GM23248 (cell line): ENCODE results near the gene SKP2. TPM values are rescaled to one million over a fixed set of nuclear protein-coding genes. Genes with fewer than 3 reads are reported as not detected.
A peak's percentile ranks its signal among the peaks of the same experiment; 100 is the strongest.

Source experiments
- DNase-seq: peaks from one replicate; pipeline ENCODE4 v3.0.0-alpha.2; 2015
- H2AFZ ChIP-seq: fragments of 200-600 bp; sonication (generic); 2 replicates; pipeline ENCODE4 v1.6.1; 2016; ENCODE audit warnings: antibody characterized with exemption
- H3F3A ChIP-seq: fragments of 200-600 bp; sonication (generic); 2 replicates; pipeline ENCODE4 v1.6.1; 2016; ENCODE audit warnings: mild to moderate bottlenecking, antibody characterized with exemption, mixed run types; ENCODE audit not compliant: insufficient read depth
- H3K27ac ChIP-seq: fragments of 200-600 bp; sonication (generic); 2 replicates; pipeline ENCODE4 v1.5.1; 2016; ENCODE audit warnings: mild to moderate bottlenecking
- H3K27me3 ChIP-seq: fragments of 200-600 bp; sonication (generic); replicated peaks from 2 replicates; pipeline ENCODE4 v1.6.1; 2016; ENCODE audit warnings: mild to moderate bottlenecking; ENCODE audit not compliant: insufficient read depth
- H3K36me3 ChIP-seq: fragments of 200-600 bp; sonication (generic); 2 replicates; pipeline ENCODE4 v1.6.1; 2016; ENCODE audit warnings: low read depth, mild to moderate bottlenecking
- H3K4me1 ChIP-seq: fragments of 200-600 bp; sonication (generic); 2 replicates; pipeline ENCODE4 v1.6.1; 2016; ENCODE audit warnings: mild to moderate bottlenecking; ENCODE audit not compliant: insufficient read depth
- H3K4me2 ChIP-seq: fragments of 200-600 bp; sonication (generic); one replicate; pipeline ENCODE4 v1.6.1; 2016; ENCODE audit warnings: mild to moderate bottlenecking; ENCODE audit not compliant: unreplicated experiment
- H3K4me3 ChIP-seq: fragments of 200-600 bp; sonication (generic); 2 replicates; pipeline ENCODE4 v1.5.1; 2016; ENCODE audit warnings: mild to moderate bottlenecking
- H3K79me2 ChIP-seq: fragments of 200-600 bp; sonication (generic); 2 replicates; pipeline ENCODE4 v1.6.1; 2016; ENCODE audit warnings: mild to moderate bottlenecking; ENCODE audit not compliant: insufficient read depth
- H3K9ac ChIP-seq: fragments of 200-600 bp; sonication (generic); 2 replicates; pipeline ENCODE4 v1.6.1; 2016; ENCODE audit warnings: mild to moderate bottlenecking
- H3K9me2 ChIP-seq: fragments of 200-600 bp; sonication (generic); 2 replicates; pipeline ENCODE4 v1.6.1; 2016; ENCODE audit warnings: mixed run types, mild to moderate bottlenecking, moderate library complexity; ENCODE audit not compliant: insufficient read depth
- H3K9me3 ChIP-seq: fragments of 200-600 bp; sonication (generic); one replicate; pipeline ENCODE4 v1.6.1; 2017; ENCODE audit warnings: low read depth
- H4K20me1 ChIP-seq: fragments of 200-600 bp; sonication (generic); 2 replicates; pipeline ENCODE4 v1.6.0; 2016; ENCODE audit not compliant: insufficient read depth
- EZH2 ChIP-seq: fragments of 200-600 bp; sonication (generic); IDR thresholded peaks from 2 replicates; pipeline ENCODE4 v1.6.1; 2018; ENCODE audit warnings: antibody characterized with exemption, mild to moderate bottlenecking; ENCODE audit not compliant: insufficient read depth, poor library complexity, severe bottlenecking
- EZH2phosphoT487 ChIP-seq: fragments of 200-600 bp; sonication (generic); IDR thresholded peaks from 2 replicates; pipeline ENCODE4 v1.6.1; 2018; ENCODE audit warnings: antibody characterized with exemption, moderate library complexity, mild to moderate bottlenecking, low read depth; ENCODE audit not compliant: insufficient read depth
- WGBS, 2 experiments: methylation state at CpG; one replicate each; pipeline ENCODE4 v1.1.6; 2015 to 2017; ENCODE audit warnings: low lambda C conversion rate in 2 of 2, low coverage in 1 of 2; ENCODE audit errors: missing lambda C conversion rate in 2 of 2; 5-methylcytosine and 5-hydroxymethylcytosine counted together
- in situ Hi-C: fragments of 300-500 bp; cut with MboI; formaldehyde crosslinking; loops from 2 replicates; pipeline ENCODE4 v1.15.0; 2020
- polyA plus RNA-seq: library from polyadenylated mRNA; unstranded; fragments of >200 nt; fragmentation: Nextera tagmentation; extraction: Ambion mirVana; gene quantifications from 2 replicates; pipeline ENCODE4 v1.2.1, GENCODE V29; 2016
- total RNA-seq: library from RNA; depleted of rRNA; stranded (reverse); fragments of >200 nt; shearing (Covaris generic); gene quantifications from 2 replicates; pipeline ENCODE4 v1.2.3, GENCODE V29; 2014; rRNA removed

SKP2 gene
- 38.8 and 41.6 TPM in 2 replicates for total RNA-seq
- 31.1 and 31.5 TPM in 2 replicates for polyA plus RNA-seq

DNA sequence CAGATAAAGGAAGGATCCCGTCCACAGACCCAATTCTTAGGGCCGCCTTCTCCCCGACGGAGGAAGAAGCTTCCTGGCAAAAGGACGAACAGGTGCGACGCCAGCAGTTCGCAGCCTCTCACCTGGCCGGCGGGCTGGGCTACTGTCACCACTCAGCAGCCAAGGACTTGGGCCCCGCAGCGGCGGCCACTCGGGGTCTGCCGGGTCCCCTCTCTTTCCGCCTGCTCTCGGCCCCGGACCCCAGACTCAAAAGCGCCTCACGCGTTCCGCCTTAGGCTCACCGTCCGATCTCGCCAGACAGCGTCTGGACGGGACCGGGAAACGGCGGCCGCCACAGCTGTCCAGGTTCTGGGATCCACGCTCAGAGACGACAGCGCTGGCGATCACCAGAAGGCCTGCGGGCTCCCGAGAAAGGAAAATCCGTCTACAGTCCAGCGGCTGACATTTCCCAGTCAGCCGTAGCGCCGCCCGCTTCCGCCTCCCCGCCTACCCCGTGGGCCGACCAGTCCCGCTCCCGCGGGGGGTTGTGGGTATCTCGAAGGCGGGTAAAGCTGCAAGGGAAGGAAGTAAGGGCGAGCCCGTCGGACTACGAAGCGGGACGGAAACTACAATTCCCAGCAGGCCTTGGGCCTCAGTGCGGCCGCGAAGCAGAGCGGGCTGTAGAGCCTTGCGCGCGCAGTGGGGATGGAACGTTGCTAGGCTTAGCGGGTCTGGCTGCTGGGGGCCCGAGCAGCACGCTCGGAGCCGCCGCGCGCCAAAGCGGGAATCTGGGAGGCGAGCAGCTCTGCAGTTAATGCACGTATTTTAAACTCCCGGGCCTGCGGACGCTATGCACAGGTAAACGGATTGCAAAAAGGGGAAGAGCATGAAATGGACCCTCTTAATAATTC is at the start of gene SKP2, which contains the start of gene LMBRD2:
Gene SKP2 (plus strand): TSS at position 678 of the 890 bp plus-strand sequence. CDS start 152 bp downstream, at position 830.
Gene LMBRD2 (minus strand): TSS at position 454 of the 890 bp plus-strand sequence. CDS start 8,538 bp downstream, outside the sequence.
- no peaks in the 10 kb centered on the region for H3K27me3 ChIP-seq
- H2AFZ ChIP-seq, result peak within 1 kb of the TSS; percentile 97
- peaks cover 8% of the 10 kb centered on the region; the same call in 1 of the 2 replicates for H3K36me3 ChIP-seq
- H3K9me2 ChIP-seq, result no peaks in the 10 kb centered on the region
- no peaks in the 10 kb centered on the region for H3K9me3 ChIP-seq
- H3K4me3 ChIP-seq, result peak within 1 kb of the TSS; percentile 98
- in situ Hi-C loops, result no loop called here
- H3K27ac ChIP-seq, result peak within 1 kb of the TSS; percentile 31
- TF ChIP-seq EZH2, result no peak
- no peak for TF ChIP-seq EZH2phosphoT487
- DNase-seq, result peak; percentile 100
- H3K9ac ChIP-seq, result peak within 1 kb of the TSS; percentile 83
- H3F3A ChIP-seq, result peaks cover 22% of the 10 kb centered on the region
- H3K4me1 ChIP-seq, result peaks cover 37% of the 10 kb centered on the region
- peak within 1 kb of the TSS; percentile 99 for H3K4me2 ChIP-seq
- H3K79me2 ChIP-seq, result peaks cover 79% of the 10 kb centered on the region
- no peaks in the 10 kb centered on the region for H4K20me1 ChIP-seq
- 1 to 2% methylated on average over 78 of the region's 81 CpGs for WGBS, 2 experiments

DNA sequence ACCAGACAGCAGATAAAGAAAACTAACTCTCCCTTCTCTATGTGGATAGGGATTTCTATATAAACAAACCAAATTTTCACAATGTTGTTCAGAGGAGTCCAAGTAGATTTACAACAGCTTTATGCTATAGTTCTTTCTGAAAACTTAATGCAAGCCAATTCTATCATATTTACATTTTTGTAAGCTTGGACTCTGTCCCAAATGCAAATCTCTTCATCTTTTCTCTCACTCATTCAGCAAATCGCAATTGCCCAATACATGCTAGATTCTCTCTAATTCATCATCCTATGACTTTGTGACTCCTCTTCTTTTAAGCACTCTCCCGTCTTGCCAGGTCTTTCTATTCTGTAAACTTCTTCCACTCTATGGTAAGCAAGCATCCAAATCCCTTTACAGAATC is 46.1 kb upstream of the SKP2 start:
- DNase-seq, result no peak
- Histone ChIP-seq H3K27me3 (no peaks in the 10 kb centered on the region), H3K9me3 (no peaks in the 10 kb centered on the region), H4K20me1 (no peaks in the 10 kb centered on the region), H3K9ac (no peak overlapping the region), H3F3A (no peaks in the 10 kb centered on the region), H3K4me3 (no peak overlapping the region), H3K79me2 (no peaks in the 10 kb centered on the region), H2AFZ (no peak overlapping the region), H3K9me2 (no peaks in the 10 kb centered on the region), H3K4me2 (no peak overlapping the region), H3K27ac (no peak overlapping the region), H3K36me3 (peaks cover 24% of the 10 kb centered on the region), H3K4me1 (no peaks in the 10 kb centered on the region)
- 96 to 97% methylated on average over 2 of the region's 2 CpGs for WGBS, 2 experiments
- TF ChIP-seq EZH2, result no peak
- no peak for TF ChIP-seq EZH2phosphoT487
- in situ Hi-C loops, result no loop called here

DNA sequence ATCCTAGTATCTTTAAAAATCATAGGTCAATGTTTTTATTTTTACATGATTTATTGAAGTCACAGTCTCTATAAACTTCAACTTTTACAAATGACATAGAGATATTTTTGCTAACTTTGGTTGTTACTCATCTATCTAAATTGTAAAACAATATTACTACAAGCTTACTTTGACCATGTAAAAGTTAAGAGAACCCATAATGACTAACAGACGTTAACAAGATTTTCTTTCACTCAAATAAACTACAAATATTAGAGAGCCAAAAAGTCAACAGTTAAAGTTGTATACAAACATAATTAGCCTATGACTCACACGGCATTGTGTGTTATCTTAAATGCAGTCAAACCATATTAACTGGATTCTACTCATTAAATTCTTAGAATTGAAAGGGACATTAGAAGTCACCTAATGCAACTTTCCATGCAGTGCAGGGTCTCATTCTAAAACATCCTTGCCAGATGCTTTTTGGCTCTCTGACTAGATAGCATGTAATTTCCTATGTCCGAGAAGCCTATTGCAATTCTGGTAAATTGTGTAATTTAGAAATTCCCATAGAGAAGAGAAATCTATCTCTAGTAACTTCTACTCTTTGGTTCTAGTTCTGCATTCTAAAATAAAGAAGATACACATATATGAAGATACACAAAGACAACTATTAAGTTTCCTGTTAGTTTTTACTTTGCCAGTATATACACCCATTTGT is 43.0 kb upstream of the SKP2 start:
- Histone ChIP-seq H3F3A (no peaks in the 10 kb centered on the region), H3K79me2 (no peaks in the 10 kb centered on the region), H3K9me2 (no peaks in the 10 kb centered on the region), H3K9ac (no peak overlapping the region), H4K20me1 (no peaks in the 10 kb centered on the region), H3K27me3 (no peaks in the 10 kb centered on the region), H3K27ac (no peak overlapping the region), H3K4me3 (no peak overlapping the region), H2AFZ (no peak overlapping the region), H3K4me2 (no peak overlapping the region), H3K36me3 (peaks cover 27% of the 10 kb centered on the region), H3K9me3 (no peaks in the 10 kb centered on the region), H3K4me1 (no peaks in the 10 kb centered on the region)
- in situ Hi-C loops, result no loop called here
- WGBS, 2 experiments, result 43 to 55% methylated on average over 3 of the region's 3 CpGs
- peak; percentile 17 for DNase-seq
- TF ChIP-seq EZH2 (no peak), EZH2phosphoT487 (no peak)

DNA sequence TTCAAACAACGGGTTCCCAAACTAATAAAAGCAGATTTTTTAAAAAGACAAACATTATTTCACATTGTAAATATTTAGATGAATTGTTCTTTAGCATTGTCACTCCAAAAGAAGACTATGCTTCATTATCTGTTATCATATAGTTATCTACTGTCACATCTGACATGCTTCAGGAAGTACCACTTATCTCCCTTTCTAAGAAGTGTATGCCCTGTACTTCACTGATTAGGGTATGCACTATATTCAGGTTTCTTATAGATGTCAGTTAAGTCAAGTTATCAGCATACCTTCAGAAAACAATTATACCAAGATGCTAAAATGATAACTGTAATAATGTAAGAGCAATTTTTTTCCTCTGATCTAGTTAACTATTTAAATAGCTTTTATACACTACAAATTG is 40.7 kb upstream of the SKP2 start:
- Histone ChIP-seq H3K36me3 (peaks cover 35% of the 10 kb centered on the region), H3K9ac (no peak overlapping the region), H3K4me1 (no peaks in the 10 kb centered on the region), H4K20me1 (no peaks in the 10 kb centered on the region), H2AFZ (no peak overlapping the region), H3K9me2 (no peaks in the 10 kb centered on the region), H3K27ac (no peak overlapping the region), H3K4me3 (no peak overlapping the region), H3K4me2 (no peak overlapping the region), H3K9me3 (no peaks in the 10 kb centered on the region), H3F3A (no peaks in the 10 kb centered on the region), H3K27me3 (no peaks in the 10 kb centered on the region), H3K79me2 (no peaks in the 10 kb centered on the region)
- WGBS, 2 experiments, result 72 to 77% methylated on average over 1 of the region's 1 CpG
- in situ Hi-C loops, result no loop called here
- no peak for DNase-seq
- no peak for TF ChIP-seq EZH2phosphoT487
- no peak for TF ChIP-seq EZH2
